PC-9 (cell line): ENCODE measurements around the gene PITPNC1. TPM values are rescaled to one million over a fixed set of nuclear protein-coding genes. Genes with fewer than 3 reads are reported as not detected.

Experiments
- BruUV-seq: library from RNA; stranded (reverse); fragments of 400-500 nt; replicated peaks from 2 replicates; lab custom pipeline; 2021; lab: Mats Ljungman, UMichigan
- CTCF ChIA-PET: fragments of 300-600 bp; sonication (Branson Sonifier 250); formaldehyde crosslinking; loops from one replicate; lab custom pipeline; 2022; ENCODE audit warnings: antibody characterized with exemption; lab: Charles Lee
- POLR2A ChIA-PET: fragments of 300-600 bp; sonication (Branson Sonifier 250); formaldehyde crosslinking; loops from one replicate; lab custom pipeline; 2022; ENCODE audit warnings: antibody characterized with exemption; ENCODE audit not compliant: unreplicated experiment; lab: Charles Lee
- DNase-seq, 2 experiments: peaks; one replicate each; pipeline versions ENCODE4 v3.0.0 to v3.0.0-alpha.2; 2015 to 2022; ENCODE audit warnings: mixed read lengths in 1 of 2
- H2AFZ ChIP-seq: fragments of 200-600 bp; sonication (generic); 2 replicates; pipeline ENCODE4 v1.8.1; 2017; ENCODE audit warnings: antibody characterized with exemption
- H3F3A ChIP-seq: fragments of 200-600 bp; sonication (generic); 2 replicates; pipeline ENCODE4 v1.8.1; 2017; ENCODE audit warnings: antibody characterized with exemption, mild to moderate bottlenecking, low read depth; ENCODE audit not compliant: insufficient read depth
- H3K27ac ChIP-seq: fragments of 200-600 bp; sonication (generic); 2 replicates; pipeline ENCODE4 v1.6.1; 2016; ENCODE audit warnings: mixed run types
- H3K27me3 ChIP-seq: fragments of 200-600 bp; sonication (generic); 2 replicates; pipeline ENCODE4 v1.6.1; 2016; ENCODE audit warnings: low read depth, mixed run types; ENCODE audit not compliant: insufficient read depth
- H3K36me3 ChIP-seq: fragments of 200-600 bp; sonication (generic); 2 replicates; pipeline ENCODE4 v1.6.1; 2016; ENCODE audit warnings: low read depth, mixed run types
- H3K4me1 ChIP-seq: fragments of 200-600 bp; sonication (generic); replicated peaks from 2 replicates; pipeline ENCODE4 v1.6.1; 2016; ENCODE audit warnings: mixed run types; ENCODE audit not compliant: insufficient read depth
- H3K4me2 ChIP-seq: fragments of 200-600 bp; sonication (generic); 2 replicates; pipeline ENCODE4 v1.6.1; 2017; ENCODE audit warnings: mixed run types
- H3K4me3 ChIP-seq: fragments of 200-600 bp; sonication (generic); 2 replicates; pipeline ENCODE4 v1.6.1; 2016; ENCODE audit warnings: mixed run types
- H3K79me2 ChIP-seq: fragments of 200-600 bp; sonication (generic); 2 replicates; pipeline ENCODE4 v1.6.1; 2017; ENCODE audit warnings: low read depth, mixed run types
- H3K9me2 ChIP-seq: fragments of 200-600 bp; sonication (generic); 2 replicates; pipeline ENCODE4 v1.8.1; 2017; ENCODE audit warnings: mild to moderate bottlenecking; ENCODE audit not compliant: insufficient read depth
- H3K9me3 ChIP-seq: fragments of 200-600 bp; sonication (generic); 2 replicates; pipeline ENCODE4 v1.8.1; 2016; ENCODE audit warnings: low read depth; ENCODE audit not compliant: insufficient read depth
- H4K20me1 ChIP-seq: fragments of 200-600 bp; sonication (generic); 2 replicates; pipeline ENCODE4 v1.8.1; 2017; ENCODE audit not compliant: insufficient read depth
- CTCF ChIP-seq: fragments of 200-600 bp; sonication (generic); conservative IDR thresholded peaks from 2 replicates; pipeline ENCODE4 v1.6.1; 2017; ENCODE audit warnings: mixed run types, antibody characterized with exemption, mild to moderate bottlenecking, moderate library complexity
- EZH2 ChIP-seq: fragments of 200-600 bp; sonication (generic); IDR thresholded peaks from 2 replicates; pipeline ENCODE4 v1.8.0; 2017; ENCODE audit warnings: antibody characterized with exemption, low read depth
- intact Hi-C: fragments of 100-400 bp; cut with micrococcal nuclease; formaldehyde crosslinking; loops from one replicate; pipeline ENCODE4 v1.10.0; 2022; ENCODE audit not compliant: unreplicated experiment
- total RNA-seq: library from RNA; stranded (reverse); gene quantifications from 2 replicates; pipeline ENCODE4 v1.2.3, GENCODE V29; 2021

The PITPNC1 gene
- total RNA-seq, 1 experiment from 2014 or later: 6.0 TPM

- no peaks in the 10 kb centered on the region for H3K9me3 ChIP-seq
- no TSS peak for BruUV-seq
- no peaks in the 10 kb centered on the region for H3K79me2 ChIP-seq
- H3K4me1 ChIP-seq: peaks cover 37% of the 10 kb centered on the region
- peak overlapping the region; percentile 72; the same call in 1 of the 2 replicates for H3K4me2 ChIP-seq
- H3K4me3 ChIP-seq: no peak overlapping the region
- intact Hi-C loops: loop anchor here (5.0 kb wide), 1 partner anchor 33 kb away; no protein-coding TSS in a partner anchor
- no peaks in the 10 kb centered on the region for H3K27me3 ChIP-seq
- TF ChIP-seq EZH2: no peak
- TF ChIP-seq CTCF: no peak
- H2AFZ ChIP-seq: no peak overlapping the region
- peaks cover 19% of the 10 kb centered on the region for H3F3A ChIP-seq
- POLR2A ChIA-PET: interaction anchor here (0.7 kb wide), 1 partner anchor 1446 kb away, joined by 8 read pairs; no protein-coding TSS in a partner anchor
- H3K36me3 ChIP-seq: no peaks in the 10 kb centered on the region
- no peaks in the 10 kb centered on the region for H4K20me1 ChIP-seq
- peak overlapping the region; percentile 77 for H3K27ac ChIP-seq
- CTCF ChIA-PET: no interaction called here
- DNase-seq: no peak
- H3K9me2 ChIP-seq: no peaks in the 10 kb centered on the region
Measured at GRCh38 chr17:67638871-67639270, 261.8 kb downstream of the PITPNC1 start.

- no peak for DNase-seq
- H3K4me3 ChIP-seq: no peak overlapping the region
- no peak overlapping the region for H2AFZ ChIP-seq
- H3K4me1 ChIP-seq: peaks cover 37% of the 10 kb centered on the region
- no peak overlapping the region; the same call in 1 of the 2 replicates for H3K27ac ChIP-seq
- H3K79me2 ChIP-seq: no peaks in the 10 kb centered on the region
- no TSS peak for BruUV-seq
- H4K20me1 ChIP-seq: no peaks in the 10 kb centered on the region
- TF ChIP-seq EZH2 (no peak), CTCF (no peak)
- no peaks in the 10 kb centered on the region for H3K9me3 ChIP-seq
- no peaks in the 10 kb centered on the region for H3K27me3 ChIP-seq
- H3K36me3 ChIP-seq: no peaks in the 10 kb centered on the region
- peaks cover 19% of the 10 kb centered on the region for H3F3A ChIP-seq
- ChIA-PET CTCF (no interaction called here), POLR2A (no interaction called here)
- H3K4me2 ChIP-seq: no peak overlapping the region
- intact Hi-C loops: loop anchor here (5.0 kb wide), 1 partner anchor 33 kb away; no protein-coding TSS in a partner anchor
- no peaks in the 10 kb centered on the region for H3K9me2 ChIP-seq
Measured at GRCh38 chr17:67639555-67639954, 262.5 kb downstream of the PITPNC1 start.

GRCh38 chr17:67639979-67640378 lies 262.9 kb downstream of the PITPNC1 start:
- peaks cover 37% of the 10 kb centered on the region for H3K4me1 ChIP-seq
- no TSS peak for BruUV-seq
- POLR2A ChIA-PET: no interaction called here

More at GRCh38 chr17:67639979-67640378, 262.9 kb downstream of the PITPNC1 start:
- Histone ChIP-seq H3K9me3 (no peaks in the 10 kb centered on the region), H3K4me3 (no peak overlapping the region), H3K27ac (no peak overlapping the region), H3K36me3 (no peaks in the 10 kb centered on the region), H3K79me2 (no peaks in the 10 kb centered on the region), H3K4me2 (no peak overlapping the region), H3K27me3 (no peaks in the 10 kb centered on the region), H4K20me1 (no peaks in the 10 kb centered on the region), H3K9me2 (no peaks in the 10 kb centered on the region), H2AFZ (no peak overlapping the region), H3F3A (peaks cover 19% of the 10 kb centered on the region)
- DNase-seq: no peak
- TF ChIP-seq EZH2: no peak
- TF ChIP-seq CTCF: no peak
- intact Hi-C loops: loop anchor here (5.0 kb wide), 1 partner anchor 32 kb away; no protein-coding TSS in a partner anchor
- CTCF ChIA-PET: interaction anchor here (0.6 kb wide), 1 partner anchor 28 kb away, joined by 4 read pairs; no protein-coding TSS in a partner anchor
